OCI-LY1 (cell line): ENCODE measurements around the gene KLHL29.

Source experiments
- H2AFZ ChIP-seq: fragments of 200-600 bp; sonication (generic), shearing (Covaris generic); 2 replicates; pipeline ENCODE4 v1.6.0; 2014; ENCODE audit warnings: antibody characterized with exemption, mild to moderate bottlenecking, low read length
- H3F3A ChIP-seq: fragments of 200-600 bp; sonication (generic), shearing (Covaris generic); 2 replicates; pipeline ENCODE4 v1.6.0; 2014; ENCODE audit warnings: mild to moderate bottlenecking, antibody characterized with exemption, low read length, moderate library complexity; ENCODE audit not compliant: insufficient read depth
- H3K27ac ChIP-seq: fragments of 200-600 bp; sonication (generic); 2 replicates; pipeline ENCODE4 v1.5.1; 2014; ENCODE audit warnings: low read length, mixed run types, mild to moderate bottlenecking, low read depth; ENCODE audit not compliant: poor library complexity, severe bottlenecking
- H3K27me3 ChIP-seq: fragments of 200-600 bp; sonication (generic); 2 replicates; pipeline ENCODE4 v1.6.0; 2014; ENCODE audit warnings: antibody characterized with exemption, mild to moderate bottlenecking, low read length, moderate library complexity; ENCODE audit not compliant: insufficient read depth
- H3K36me3 ChIP-seq: fragments of 200-600 bp; sonication (generic); 2 replicates; pipeline ENCODE4 v1.6.1; 2014; ENCODE audit warnings: mild to moderate bottlenecking, antibody characterized with exemption, low read length, moderate library complexity, mixed read lengths; ENCODE audit not compliant: insufficient read depth
- H3K4me1 ChIP-seq: fragments of 200-600 bp; sonication (generic); 2 replicates; pipeline ENCODE4 v1.5.1; 2014; ENCODE audit warnings: mild to moderate bottlenecking, low read length, moderate library complexity; ENCODE audit not compliant: insufficient read depth, severe bottlenecking
- H3K4me2 ChIP-seq: fragments of 200-600 bp; sonication (generic), shearing (Covaris generic); 2 replicates; pipeline ENCODE4 v1.6.1; 2014; ENCODE audit warnings: low read length
- H3K4me3 ChIP-seq: fragments of 200-600 bp; sonication (generic); 2 replicates; pipeline ENCODE4 v1.5.1; 2014; ENCODE audit warnings: low read length, low read depth, mild to moderate bottlenecking, mixed read lengths; ENCODE audit not compliant: poor library complexity, severe bottlenecking
- H3K79me2 ChIP-seq: fragments of 200-600 bp; shearing (Covaris generic); 2 replicates; pipeline ENCODE4 v1.6.1; 2016; ENCODE audit warnings: mixed run types, low read length, mixed read lengths; ENCODE audit not compliant: insufficient read depth
- H3K9ac ChIP-seq: fragments of 200-600 bp; sonication (generic), shearing (Covaris generic); 2 replicates; pipeline ENCODE4 v1.6.1; 2014; ENCODE audit warnings: mild to moderate bottlenecking, low read length, mixed read lengths
- H3K9me2 ChIP-seq: fragments of 200-600 bp; sonication (generic), shearing (Covaris generic); 2 replicates; pipeline ENCODE4 v1.6.1; 2014; ENCODE audit warnings: low read depth, mild to moderate bottlenecking, low read length, mixed read lengths
- H3K9me3 ChIP-seq: fragments of 200-600 bp; shearing (Covaris generic); 2 replicates; pipeline ENCODE4 v1.6.1; 2014; ENCODE audit warnings: low read length, mixed read lengths
- H4K20me1 ChIP-seq: fragments of 200-600 bp; sonication (generic), shearing (Covaris generic); 2 replicates; pipeline ENCODE4 v1.6.0; 2016; ENCODE audit warnings: mild to moderate bottlenecking, low read length; ENCODE audit not compliant: insufficient read depth
- CTCF ChIP-seq: fragments of 200-600 bp; sonication (generic), shearing (Covaris generic); IDR thresholded peaks from 2 replicates; pipeline ENCODE4 v1.5.1; 2017; ENCODE audit warnings: mild to moderate bottlenecking, antibody characterized with exemption, low read length, moderate library complexity, mixed read lengths
- EZH2 ChIP-seq: fragments of 200-600 bp; sonication (generic), shearing (Covaris generic); IDR thresholded peaks from 2 replicates; pipeline ENCODE4 v1.8.0; 2017; ENCODE audit warnings: borderline replicate concordance, mixed run types, mild to moderate bottlenecking, antibody characterized with exemption, low read length, moderate library complexity, mixed read lengths

KLHL29 gene

DNA sequence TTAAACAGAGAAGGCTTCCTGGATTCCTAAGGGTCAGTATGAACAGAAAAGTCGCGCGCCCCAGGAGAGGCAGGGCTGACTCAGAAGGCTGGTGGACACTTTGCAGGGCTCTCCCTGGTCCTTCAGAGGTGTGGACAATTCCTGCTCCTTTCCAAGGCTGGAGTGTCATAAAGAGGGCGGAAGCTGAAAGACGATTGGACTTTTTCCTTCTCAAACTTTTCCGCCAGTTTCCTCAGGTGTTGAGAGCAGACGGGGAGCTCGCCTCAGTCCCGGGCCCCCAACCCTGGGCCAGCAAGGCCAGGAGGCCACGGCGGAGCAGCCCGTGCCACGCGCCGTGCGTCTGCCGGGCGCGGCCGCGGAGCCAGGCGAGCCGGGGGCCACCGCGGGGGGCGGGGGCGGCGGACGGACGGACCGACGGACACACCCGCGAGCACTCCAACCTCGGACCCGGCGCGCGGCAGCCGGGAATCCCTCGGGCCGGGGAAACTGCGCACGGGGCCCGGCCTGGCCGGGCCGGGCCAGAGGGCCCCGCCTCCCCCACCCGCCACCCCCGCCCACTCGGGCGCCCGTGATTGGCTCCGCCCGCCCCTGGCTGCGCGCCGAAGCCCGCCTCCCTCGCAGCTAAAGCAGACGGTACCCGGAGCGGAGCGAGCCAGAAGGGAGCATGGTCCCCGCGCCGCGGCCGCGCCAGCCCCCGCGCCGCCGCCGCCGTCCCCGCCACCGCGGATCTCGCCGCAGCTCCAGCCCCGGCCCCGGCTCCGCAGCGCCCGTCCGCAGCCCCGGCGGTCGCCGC, at the start of gene KLHL29:
Gene KLHL29 (plus strand): TSS at position 629 of the 793 bp plus-strand sequence. CDS start 177,018 bp downstream, outside the sequence.
- TF ChIP-seq CTCF (no peak), EZH2 (no peak)
- Histone ChIP-seq H3K36me3 (no peaks in the 10 kb centered on the region), H3K4me3 (peak within 1 kb of the TSS; percentile 45), H3K9me2 (no peaks in the 10 kb centered on the region), H3K27me3 (peaks cover 6% of the 10 kb centered on the region; the same call in 1 of the 2 replicates), H3K79me2 (no peaks in the 10 kb centered on the region), H3K9ac (no peak within 1 kb of the TSS), H3K27ac (no peak within 1 kb of the TSS), H4K20me1 (no peaks in the 10 kb centered on the region), H2AFZ (no peak within 1 kb of the TSS), H3K4me1 (peaks cover 3% of the 10 kb centered on the region), H3K4me2 (peak within 1 kb of the TSS; percentile 66), H3K9me3 (no peaks in the 10 kb centered on the region), H3F3A (no peaks in the 10 kb centered on the region)

DNA sequence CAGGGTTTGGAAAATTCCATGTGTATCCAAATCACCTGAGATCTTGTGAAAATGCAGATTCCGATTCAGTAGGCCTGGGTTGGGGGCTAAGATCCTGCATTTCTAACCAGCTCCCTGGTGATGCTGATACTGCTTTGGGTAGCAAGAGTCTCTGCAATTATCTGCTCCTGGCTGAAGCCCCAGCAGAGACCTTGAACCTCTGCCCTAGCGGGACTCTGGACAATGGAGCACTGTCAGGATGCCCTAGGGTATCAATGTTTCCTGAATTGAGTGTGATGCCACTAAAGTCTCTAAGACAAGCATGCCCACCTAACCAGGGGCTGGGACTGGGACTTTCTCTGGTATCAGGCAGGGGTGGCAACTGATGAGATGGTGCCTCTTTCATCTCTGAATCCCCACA, 49.4 kb upstream of the KLHL29 start:
- H3K9me3 ChIP-seq, result no peaks in the 10 kb centered on the region
- no peak overlapping the region for H3K4me2 ChIP-seq
- no peaks in the 10 kb centered on the region for H3K36me3 ChIP-seq

GRCh38 chr2:23342075-23342474, 42.9 kb upstream of the KLHL29 start:
- Histone ChIP-seq H3K27ac (no peak overlapping the region), H2AFZ (no peak overlapping the region), H3K4me3 (no peak overlapping the region), H4K20me1 (no peaks in the 10 kb centered on the region), H3K79me2 (no peaks in the 10 kb centered on the region), H3K9ac (no peak overlapping the region), H3K9me2 (no peaks in the 10 kb centered on the region), H3K9me3 (no peaks in the 10 kb centered on the region), H3K36me3 (no peaks in the 10 kb centered on the region), H3K27me3 (no peaks in the 10 kb centered on the region), H3K4me1 (no peaks in the 10 kb centered on the region), H3K4me2 (no peak overlapping the region), H3F3A (no peaks in the 10 kb centered on the region)
- no peak for TF ChIP-seq EZH2
- no peak for TF ChIP-seq CTCF

More for the DNA sequence above, 49.4 kb upstream of the KLHL29 start:
- Histone ChIP-seq H3K4me3 (no peak overlapping the region), H3K27ac (no peak overlapping the region), H3K27me3 (0 out of 2 replicates have a peak, but pooled peaks cover 3% of the 10 kb centered on the region), H3K4me1 (no peaks in the 10 kb centered on the region), H2AFZ (no peak overlapping the region), H3F3A (no peaks in the 10 kb centered on the region), H3K79me2 (no peaks in the 10 kb centered on the region), H3K9ac (no peak overlapping the region), H4K20me1 (no peaks in the 10 kb centered on the region), H3K9me2 (no peaks in the 10 kb centered on the region)
- TF ChIP-seq EZH2 (no peak), CTCF (no peak)
